Lung (tissue), 12 donors: ENCODE data around the gene ANKS1B. TPM values are rescaled to one million over a fixed set of nuclear protein-coding genes. Genes with fewer than 3 reads are reported as not detected.
A peak's percentile ranks its signal among the peaks of the same experiment; 100 is the strongest.

Source experiments
- ATAC-seq: fragments of 200-7000 bp; cut with Tn5 transposase; one replicate; pipeline ENCODE4 v1.9.1; 2020; ENCODE audit warnings: moderate number of reproducible peaks; ENCODE audit not compliant: insufficient read depth, low FRiP score
- DNase-seq, 3 donors: peaks; one replicate each; pipeline ENCODE4 v3.0.0-alpha.2; 2013 to 2017
- H3K27ac ChIP-seq, 2 donors: one replicate each; pipeline ENCODE4 v1.5.1; 2013; ENCODE audit warnings: mild to moderate bottlenecking in 2 of 2, moderate library complexity in 2 of 2, control low read depth in 1 of 2, inconsistent platforms in 1 of 2, low read depth in 1 of 2, low read length in 1 of 2
- H3K27me3 ChIP-seq, 3 donors: one replicate each; pipeline ENCODE4 v1.5.1; 2013; ENCODE audit warnings: low read length in 2 of 3; ENCODE audit not compliant: control insufficient read depth in 3 of 3, insufficient read depth in 3 of 3
- H3K36me3 ChIP-seq, 4 donors: one replicate each; pipeline ENCODE4 v1.5.1; 2013; ENCODE audit warnings: low read length in 4 of 4, mild to moderate bottlenecking in 1 of 4, moderate library complexity in 1 of 4; ENCODE audit not compliant: control insufficient read depth in 4 of 4, insufficient read depth in 4 of 4
- H3K4me1 ChIP-seq, 5 donors: one replicate each; pipeline ENCODE4 v1.5.1; 2013; ENCODE audit warnings: low read length in 5 of 5, mild to moderate bottlenecking in 2 of 5, moderate library complexity in 1 of 5; ENCODE audit not compliant: control insufficient read depth in 5 of 5, insufficient read depth in 5 of 5
- H3K4me3 ChIP-seq: one replicate; pipeline ENCODE4 v1.5.1; 2013; ENCODE audit warnings: mild to moderate bottlenecking, control low read depth, moderate library complexity
- H3K9ac ChIP-seq, 2 donors: one replicate each; pipeline ENCODE4 v1.5.1; 2013; ENCODE audit warnings: low read length in 2 of 2, control low read depth in 1 of 2; ENCODE audit not compliant: insufficient read depth in 1 of 2
- H3K9me3 ChIP-seq, 4 donors: one replicate each; pipeline ENCODE4 v1.5.1; 2013; ENCODE audit warnings: low read length in 3 of 4, mild to moderate bottlenecking in 1 of 4, moderate library complexity in 1 of 4; ENCODE audit not compliant: control insufficient read depth in 4 of 4, insufficient read depth in 3 of 4
- WGBS, 2 donors: extraction: QIAGEN DNeasy Blood & Tissue Kit; methylation state at CpG; one replicate each; pipeline ENCODE4 v1.1.7; 2013; 5-methylcytosine and 5-hydroxymethylcytosine counted together
- polyA plus RNA-seq, 2 donors: library from polyadenylated mRNA; stranded (reverse); fragments of 200-250 nt; gene quantifications; one replicate each; pipeline ENCODE4 v1.2.1, GENCODE V29; 2013
- total RNA-seq, 2 donors: library from RNA; depleted of rRNA in 1 of 2; stranded (reverse); fragments of >200 nt in 1 of 2; gene quantifications; one replicate each; pipeline ENCODE4 v1.2.1, GENCODE V29; 2014 to 2021
- TF ChIP-seq, protein P1 (sequence below): IDR thresholded peaks from 2 replicates; pipeline ENCODE4 v1.5.1; 2012; ENCODE audit warnings: mild to moderate bottlenecking; ENCODE audit errors: control extremely low read depth, extremely low read depth
- donor health status: control.
- donor health status: control.
- donor health status: Bipolar disorder and iron deficiency.
- donor health status: healthy.
- donor health status: DM: yes; HTN: yes; CAD: no.

Gene ANKS1B
- total and polyA plus RNA-seq, 4 donors = 0.32 to 10.3 (median 3.7) TPM

DNA sequence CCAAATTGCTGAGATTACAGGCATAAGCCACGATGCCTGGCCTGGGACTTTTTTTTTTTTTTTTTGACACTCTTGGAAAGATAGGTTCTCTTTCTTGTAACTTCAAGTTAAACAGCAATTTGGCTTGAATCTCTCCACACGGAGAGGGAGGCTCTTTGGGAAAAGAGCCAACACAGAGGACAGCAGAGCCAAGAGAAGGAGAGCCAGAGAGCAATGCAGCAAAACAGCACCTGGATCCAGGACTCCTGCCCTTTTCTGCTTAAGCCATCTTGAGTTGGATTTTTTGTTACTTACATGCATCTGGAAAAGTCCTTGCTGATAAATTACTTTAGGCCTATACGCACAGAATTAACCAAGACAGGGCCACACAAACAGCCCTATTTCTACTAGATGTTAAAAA, 1162.9 kb downstream of the ANKS1B start:
- Histone ChIP-seq H3K9ac (no peak overlapping the region), H3K9me3 (no peaks in the 10 kb centered on the region), H3K36me3 (no peaks in the 10 kb centered on the region), H3K4me3 (no peak overlapping the region), H3K4me1 (peaks cover 0 to 45% (median 0%) of the 10 kb centered on the region in 5 donors), H3K27me3 (no peaks in the 10 kb centered on the region), H3K27ac (no peak overlapping the region)
- TF ChIP-seq, protein P1, sequence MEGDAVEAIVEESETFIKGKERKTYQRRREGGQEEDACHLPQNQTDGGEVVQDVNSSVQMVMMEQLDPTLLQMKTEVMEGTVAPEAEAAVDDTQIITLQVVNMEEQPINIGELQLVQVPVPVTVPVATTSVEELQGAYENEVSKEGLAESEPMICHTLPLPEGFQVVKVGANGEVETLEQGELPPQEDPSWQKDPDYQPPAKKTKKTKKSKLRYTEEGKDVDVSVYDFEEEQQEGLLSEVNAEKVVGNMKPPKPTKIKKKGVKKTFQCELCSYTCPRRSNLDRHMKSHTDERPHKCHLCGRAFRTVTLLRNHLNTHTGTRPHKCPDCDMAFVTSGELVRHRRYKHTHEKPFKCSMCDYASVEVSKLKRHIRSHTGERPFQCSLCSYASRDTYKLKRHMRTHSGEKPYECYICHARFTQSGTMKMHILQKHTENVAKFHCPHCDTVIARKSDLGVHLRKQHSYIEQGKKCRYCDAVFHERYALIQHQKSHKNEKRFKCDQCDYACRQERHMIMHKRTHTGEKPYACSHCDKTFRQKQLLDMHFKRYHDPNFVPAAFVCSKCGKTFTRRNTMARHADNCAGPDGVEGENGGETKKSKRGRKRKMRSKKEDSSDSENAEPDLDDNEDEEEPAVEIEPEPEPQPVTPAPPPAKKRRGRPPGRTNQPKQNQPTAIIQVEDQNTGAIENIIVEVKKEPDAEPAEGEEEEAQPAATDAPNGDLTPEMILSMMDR = no peak
- DNase-seq (peak in 2 of 3 donors; percentile 55 to 66), ATAC-seq (no peak)
- 57 to 72% methylated on average over 3 of the region's 3 CpGs for WGBS, 2 donors

DNA sequence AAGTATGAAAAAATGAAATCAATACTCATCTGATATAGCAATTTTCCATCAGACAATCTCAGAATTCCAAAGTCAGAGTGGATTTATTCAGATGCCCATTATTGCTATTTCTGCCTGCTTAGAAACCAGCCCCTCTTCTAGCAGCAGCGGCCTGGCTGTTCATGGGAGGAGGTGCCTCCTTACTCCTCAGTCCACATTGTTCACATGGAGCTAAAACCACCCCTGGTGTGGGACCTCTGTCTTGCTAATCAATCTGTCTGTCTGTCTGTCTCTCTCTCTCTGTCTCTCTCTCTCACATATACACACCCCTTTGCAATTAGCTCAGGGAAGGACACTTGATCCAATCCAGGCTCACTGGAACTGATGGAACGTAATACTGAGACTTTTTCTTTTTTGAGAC, 1163.5 kb downstream of the ANKS1B start:
- TF ChIP-seq, protein P1 = no peak
- Histone ChIP-seq H3K36me3 (no peaks in the 10 kb centered on the region), H3K27me3 (no peaks in the 10 kb centered on the region), H3K4me1 (peaks cover 0 to 45% (median 0%) of the 10 kb centered on the region in 5 donors), H3K9ac (no peak overlapping the region), H3K4me3 (no peak overlapping the region), H3K9me3 (no peaks in the 10 kb centered on the region), H3K27ac (no peak overlapping the region)
- DNase-seq (no peak), ATAC-seq (no peak)
- 67 to 90% methylated on average over 2 of the region's 2 CpGs for WGBS, 2 donors

DNA sequence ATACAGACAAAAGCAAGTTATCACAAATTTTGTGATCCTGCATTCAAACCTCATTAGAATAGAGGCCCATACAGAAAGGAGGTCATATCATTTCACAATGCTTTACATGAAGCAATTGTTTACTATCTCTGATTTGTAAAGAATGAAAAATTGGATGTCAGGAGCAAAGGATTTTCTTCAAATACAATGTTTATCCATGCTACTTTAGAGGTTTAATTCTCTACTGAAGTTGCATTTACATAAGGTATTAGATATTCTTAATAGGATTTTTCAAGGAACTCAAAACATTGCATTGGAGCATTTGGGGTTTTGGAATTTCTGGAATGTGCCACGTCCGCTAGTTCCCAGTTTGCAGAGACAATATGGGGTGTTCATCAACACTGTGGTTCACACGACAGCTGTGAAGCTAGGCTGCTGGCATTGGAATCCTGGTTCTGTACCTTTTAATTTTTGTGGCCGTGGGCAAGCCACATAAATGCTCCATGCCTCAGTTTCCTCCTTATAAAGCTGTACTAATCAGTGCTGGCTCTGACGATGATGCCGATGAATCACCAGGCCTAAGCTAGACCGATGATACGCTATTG, 1164.8 kb downstream of the ANKS1B start:
- no peak for ATAC-seq
- WGBS, 2 donors = 72 to 78% methylated on average over 8 of the region's 8 CpGs
- Histone ChIP-seq H3K4me1 (peaks cover 0 to 45% (median 0%) of the 10 kb centered on the region in 5 donors), H3K4me3 (no peak overlapping the region), H3K27me3 (no peaks in the 10 kb centered on the region), H3K36me3 (no peaks in the 10 kb centered on the region), H3K27ac (no peak overlapping the region), H3K9ac (no peak overlapping the region), H3K9me3 (no peaks in the 10 kb centered on the region)
- TF ChIP-seq, protein P1 = no peak
- peak; percentile 26 to 50 (median 42) for DNase-seq

DNA sequence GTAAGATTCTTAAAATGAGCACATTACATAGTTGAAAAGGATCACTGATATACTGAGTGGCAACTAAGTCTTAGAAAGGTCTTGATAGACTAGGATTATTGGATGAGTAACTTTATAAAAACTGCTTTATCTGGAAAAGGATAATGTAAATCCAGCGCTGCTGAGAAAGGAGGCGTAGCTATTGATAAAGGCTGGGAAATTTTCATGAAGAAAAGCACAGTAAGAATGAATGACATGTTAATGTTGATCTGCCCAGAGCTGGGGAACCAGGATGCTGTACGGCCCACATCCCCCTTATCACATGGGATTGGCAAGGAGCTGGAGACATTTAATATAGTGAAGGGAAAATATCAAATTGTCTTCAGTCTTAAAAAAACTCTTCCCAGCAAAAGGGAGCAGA, 1165.7 kb downstream of the ANKS1B start:
- no peaks in the 10 kb centered on the region for H3K36me3 ChIP-seq
- no peak overlapping the region for H3K4me3 ChIP-seq
- no peaks in the 10 kb centered on the region for H3K9me3 ChIP-seq
- H3K9ac ChIP-seq = no peak overlapping the region
- TF ChIP-seq, protein P1 = no peak
- no peak for ATAC-seq
- H3K27ac ChIP-seq = no peak overlapping the region
- no peak for DNase-seq
- peaks cover 0 to 45% (median 0%) of the 10 kb centered on the region in 5 donors for H3K4me1 ChIP-seq
- H3K27me3 ChIP-seq = no peaks in the 10 kb centered on the region
- WGBS, 2 donors = 95% methylated on average over 3 of the region's 3 CpGs
